Activated CD4-positive, alpha-beta T cell treated with anti-CD3 and anti-CD28 coated beads for 4 hours (primary cell): ENCODE data around the gene RPS4Y2.
A peak's percentile ranks its signal among the peaks of the same experiment; 100 is the strongest.

ENCODE experiments used
- DNase-seq, 2 donors: peaks; one replicate each; pipeline ENCODE4 v3.0.0-alpha.2; 2020

The RPS4Y2 gene

DNA sequence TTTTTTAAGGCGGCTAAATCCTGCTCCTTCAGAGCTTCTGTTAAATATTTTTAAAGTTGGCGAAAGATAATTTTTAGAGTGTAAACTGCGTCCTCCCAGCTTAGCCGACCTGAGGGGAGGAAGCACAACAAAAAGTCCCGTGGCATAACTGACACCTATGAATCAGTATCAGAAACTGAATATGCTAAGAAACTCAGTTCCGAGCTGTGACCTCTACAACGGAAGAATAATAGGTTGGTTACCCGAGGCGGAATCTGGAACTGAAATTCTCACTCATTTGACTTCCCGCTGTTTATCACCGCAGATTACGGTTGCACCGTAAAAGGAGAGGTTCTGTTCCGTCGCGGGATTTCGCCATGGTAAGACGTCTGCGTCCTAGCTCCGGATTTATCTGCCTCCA is at the start of gene RPS4Y2:
TSS of gene RPS4Y2 (plus strand) at position 301 of the 400 bp plus-strand sequence. CDS start at position 357, 56 bp downstream.
- no peak for DNase-seq

GRCh38 chrY:20714391-20714790 is 41.5 kb upstream of the RPS4Y2 start:
- DNase-seq = no peak

DNA sequence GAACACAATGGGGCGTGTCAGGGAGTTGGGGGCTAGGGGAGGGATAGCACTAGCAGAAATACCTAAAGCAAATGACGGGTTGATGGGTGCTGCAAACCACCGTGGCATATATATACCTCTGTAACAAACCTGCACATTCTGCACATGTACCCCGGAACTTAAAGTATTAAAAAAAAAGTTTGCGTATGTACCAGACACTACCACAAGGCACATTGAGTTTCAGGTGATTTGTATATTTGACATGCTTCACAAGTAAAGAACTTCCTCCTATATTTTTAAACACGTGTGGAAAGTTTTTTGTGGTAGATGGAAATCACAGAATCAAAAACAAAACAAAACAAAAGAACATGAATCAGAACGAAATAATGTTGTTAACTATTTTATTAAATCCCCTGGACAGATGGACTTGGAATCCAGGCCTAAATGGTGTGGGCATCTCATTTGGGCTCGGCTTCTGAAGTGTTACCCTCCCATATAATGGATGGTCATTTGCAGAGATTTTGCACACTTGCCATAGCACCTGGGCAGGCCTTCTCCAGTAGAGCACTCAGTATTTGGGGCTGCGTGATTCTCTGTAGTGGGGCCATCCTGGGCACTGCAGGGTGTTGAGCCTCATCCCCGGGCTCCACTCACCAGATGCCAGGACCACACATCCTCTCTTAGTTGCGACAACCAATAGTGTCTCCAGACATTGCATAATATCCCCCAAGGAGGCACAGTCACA is 29.6 kb upstream of the RPS4Y2 start:
- DNase-seq = no peak

DNA sequence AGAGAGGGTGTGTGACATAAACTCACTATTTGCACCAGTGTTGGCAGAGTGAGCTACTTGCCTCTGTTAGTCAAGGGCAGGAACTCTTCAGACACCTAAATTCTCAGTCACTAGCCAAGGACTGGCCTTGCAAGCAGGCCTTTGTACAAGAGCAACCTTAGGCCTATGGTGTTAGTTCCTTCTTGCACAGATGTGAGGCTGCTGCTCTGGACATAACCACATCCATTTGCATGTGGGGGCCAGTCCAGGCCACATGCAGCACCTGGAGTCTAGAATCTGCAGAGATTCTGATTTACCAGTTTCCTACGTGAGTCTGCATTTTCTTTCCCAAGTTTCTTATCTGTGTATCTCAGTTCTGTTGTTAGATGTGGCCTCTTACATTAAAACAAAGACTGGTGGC is 20.7 kb upstream of the RPS4Y2 start:
- no peak for DNase-seq

- DNase-seq = no peak
Observed at GRCh38 chrY:20739806-20740205, 16.1 kb upstream of the RPS4Y2 start.

GRCh38 chrY:20740609-20741008 is 15.3 kb upstream of the RPS4Y2 start:
- no peak for DNase-seq

DNA sequence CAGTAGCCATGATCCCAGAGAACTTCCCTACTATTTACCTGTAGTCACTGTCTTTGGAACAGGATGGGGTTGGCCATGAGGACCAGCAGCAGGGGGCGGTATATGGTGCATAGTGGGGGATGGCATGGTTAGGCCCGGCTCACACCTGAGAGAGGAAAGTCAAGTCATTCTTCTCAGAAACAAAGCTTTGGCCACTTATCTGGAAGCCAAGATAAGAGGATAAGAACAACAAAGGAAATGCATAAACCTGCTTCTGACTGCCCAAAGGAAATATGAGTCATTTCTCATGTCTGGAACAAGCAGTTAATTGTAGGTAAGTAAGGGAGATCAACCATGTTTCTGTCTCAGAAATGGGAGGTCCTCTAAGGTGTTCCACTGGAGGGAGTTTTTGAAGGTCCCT is 10.8 kb upstream of the RPS4Y2 start:
- peak in 1 of 2 donors; percentile 28 for DNase-seq

DNA sequence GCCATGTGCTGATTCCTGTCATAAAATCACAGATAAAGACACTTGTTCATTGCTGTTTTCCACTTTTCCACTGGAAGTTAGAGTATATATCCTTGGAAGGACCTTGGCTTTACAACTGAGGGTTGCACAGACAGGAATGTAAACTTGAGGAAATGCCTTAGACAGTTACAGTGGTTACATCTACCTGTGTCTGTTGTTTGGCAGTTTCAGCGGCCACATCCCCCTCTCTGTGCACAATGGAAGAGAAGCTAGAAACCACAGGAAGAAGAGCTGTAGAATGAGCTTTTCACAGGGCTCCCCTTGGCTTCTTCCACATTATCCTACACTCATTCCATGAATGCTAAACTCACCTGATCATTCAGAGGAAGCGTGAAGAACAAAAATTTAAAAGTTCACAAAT is 9.0 kb upstream of the RPS4Y2 start:
- no peak for DNase-seq

GRCh38 chrY:20763869-20764268 is 8.0 kb downstream of the RPS4Y2 start:
- no peak for DNase-seq

DNA sequence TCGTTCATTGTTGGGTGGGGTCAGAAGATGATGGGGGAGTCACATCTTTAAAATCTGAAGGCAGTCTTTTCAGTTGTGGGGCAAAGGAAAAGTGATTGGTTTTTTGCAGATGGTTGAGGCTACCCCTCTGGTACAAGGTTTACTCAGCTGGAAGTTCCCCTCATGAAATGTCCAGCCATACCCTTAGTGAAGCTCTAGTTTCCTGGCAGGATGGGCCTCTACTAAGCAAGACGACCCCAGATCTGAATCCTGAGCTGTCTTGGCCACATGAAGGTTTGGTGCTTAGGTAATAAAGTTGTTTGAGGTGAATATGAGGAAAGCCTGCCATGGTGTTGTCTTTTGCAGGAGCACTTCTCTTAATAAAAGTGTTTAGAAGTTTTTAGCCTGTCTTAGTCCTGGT is 9.2 kb downstream of the RPS4Y2 start:
- DNase-seq = no peak

DNA sequence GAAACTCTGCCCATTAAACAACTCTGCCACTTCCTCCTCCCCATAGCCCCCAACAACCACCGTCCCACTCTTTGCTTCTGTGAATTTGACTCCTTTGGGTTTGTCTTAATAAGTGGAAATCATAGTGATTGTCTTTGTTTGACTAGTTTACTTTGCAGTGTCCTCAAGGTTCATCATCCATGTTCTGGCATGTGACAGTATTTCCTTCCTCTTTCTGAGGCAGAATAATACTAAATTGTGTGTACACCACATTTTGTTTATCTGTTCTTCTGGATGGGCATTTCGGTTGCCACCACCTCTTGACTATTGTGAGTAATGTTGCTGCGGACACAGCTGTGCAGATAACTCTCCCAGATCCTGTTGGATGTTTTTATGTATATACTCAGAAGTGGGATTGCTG is 14.8 kb downstream of the RPS4Y2 start:
- DNase-seq = no peak

DNA sequence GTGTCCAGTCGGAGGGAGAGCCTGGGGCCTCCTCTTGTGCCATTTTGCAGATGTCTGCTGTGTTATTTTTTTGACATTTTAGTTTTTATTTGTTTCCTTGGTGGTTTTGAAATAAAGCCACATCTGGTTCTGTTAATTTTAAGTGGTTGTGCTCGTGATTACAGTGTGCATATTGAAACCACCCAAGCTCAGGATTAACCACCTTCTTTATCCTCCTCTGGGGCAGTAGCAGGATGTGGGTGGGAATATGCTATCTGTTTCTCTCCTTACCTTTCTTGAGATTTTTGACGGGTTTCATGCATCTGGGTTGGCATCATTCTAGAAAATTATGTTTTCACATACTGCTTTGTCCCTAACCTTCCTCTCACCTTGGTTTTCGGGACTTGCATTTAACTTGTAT is 20.2 kb downstream of the RPS4Y2 start:
- no peak for DNase-seq

- no peak for DNase-seq
Observed at GRCh38 chrY:20780104-20780654, 24.3 kb downstream of the RPS4Y2 start.

GRCh38 chrY:20780776-20781175 is 24.9 kb downstream of the RPS4Y2 start:
- DNase-seq = no peak

DNA sequence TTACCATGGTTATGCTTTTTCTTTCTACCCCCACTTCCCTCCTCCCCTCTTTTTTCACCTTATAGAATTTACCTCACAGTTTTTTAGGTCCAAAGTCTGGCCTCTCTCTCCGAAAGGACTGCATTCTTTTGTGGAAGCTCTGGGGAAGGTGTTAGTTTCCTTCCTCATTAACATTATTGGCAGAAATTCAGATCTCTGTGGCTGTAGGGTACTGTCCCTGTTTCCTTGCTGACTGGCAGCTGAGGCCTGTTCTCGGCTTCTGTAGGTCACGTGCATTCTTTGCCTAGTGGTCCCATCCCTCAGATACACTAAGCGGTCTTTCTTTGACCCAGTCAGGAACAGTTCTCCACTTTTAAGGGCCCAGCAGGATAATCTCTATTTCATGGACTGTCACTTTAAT is 25.5 kb downstream of the RPS4Y2 start:
- no peak for DNase-seq

GRCh38 chrY:20784965-20785364 is 29.1 kb downstream of the RPS4Y2 start:
- no peak for DNase-seq

DNA sequence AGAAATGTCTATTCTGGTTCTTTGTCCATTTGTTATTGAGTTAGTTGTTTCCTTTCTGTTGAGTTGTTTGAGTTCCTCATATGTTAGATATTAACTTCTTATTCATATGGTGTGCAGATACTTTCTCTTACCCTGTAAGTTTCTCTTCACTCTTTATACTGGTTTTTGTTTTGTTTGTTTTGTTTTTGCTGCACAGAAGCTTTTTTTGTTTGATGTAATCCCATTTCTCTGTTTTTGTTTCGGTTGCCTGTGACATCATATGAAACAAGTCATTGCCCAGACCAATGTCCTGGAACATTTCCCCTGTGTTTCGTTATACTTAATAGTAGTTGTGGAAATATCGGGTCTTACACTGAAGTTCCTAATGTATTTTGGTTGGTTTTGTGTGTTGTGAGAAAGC is 31.2 kb downstream of the RPS4Y2 start:
- DNase-seq = no peak

GRCh38 chrY:20798351-20799049 is 42.6 kb downstream of the RPS4Y2 start:
- peak in 1 of 2 donors; percentile 3 for DNase-seq

GRCh38 chrY:20802659-20803058 is 46.8 kb downstream of the RPS4Y2 start:
- DNase-seq = no peak

- DNase-seq = no peak
Observed at GRCh38 chrY:20806243-20806642, 50.3 kb downstream of the RPS4Y2 start.

GRCh38 chrY:20813459-20813858 is 57.6 kb downstream of the RPS4Y2 start:
- DNase-seq = no peak

- no peak for DNase-seq
Observed at GRCh38 chrY:20814794-20815193, 58.9 kb downstream of the RPS4Y2 start.

DNA sequence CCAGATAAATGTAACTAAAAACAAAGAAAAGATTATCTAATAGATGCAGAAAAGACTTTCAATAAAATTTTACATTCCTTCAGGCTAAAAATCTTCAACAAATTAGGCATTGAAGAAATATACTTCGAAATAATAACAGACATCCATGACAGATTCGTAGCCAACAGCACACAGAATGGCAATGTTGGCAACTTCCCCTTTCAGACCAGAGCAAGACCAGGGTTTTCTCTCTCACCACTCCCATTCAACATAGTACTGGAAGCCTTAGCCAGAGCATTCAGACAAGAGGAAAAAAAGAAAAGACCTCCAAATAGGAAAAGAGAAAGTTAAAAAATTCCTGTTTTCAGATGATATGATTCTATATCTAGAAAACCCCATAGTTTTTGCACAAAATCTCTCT is 61.2 kb downstream of the RPS4Y2 start:
- DNase-seq = no peak
